IMR-90 (cell line): Measurements from ENCODE around the gene CNNM1. TPM values are rescaled to one million over a fixed set of nuclear protein-coding genes. Genes with fewer than 3 reads are reported as not detected.

ENCODE experiments used
- ATAC-seq: fragments of 200-7000 bp; cut with Tn5 transposase; 2 replicates; pipeline ENCODE4 v1.9.1; 2020; ENCODE audit warnings: low read depth, mild to moderate bottlenecking, moderate library complexity
- BruUV-seq: library from RNA; stranded (reverse); fragments of 400-500 nt; replicated peaks from 2 replicates; lab custom pipeline; 2021; lab: Mats Ljungman, UMichigan
- CTCF ChIA-PET: fragments of 300-600 bp; formaldehyde crosslinking; extraction: SDS; loops from one replicate; lab custom pipeline; 2021; ENCODE audit warnings: antibody characterized with exemption; lab: Yijun Ruan, JAX
- POLR2A ChIA-PET: fragments of 300-600 bp; sonication (Branson Sonifier 250); formaldehyde crosslinking; loops from one replicate; lab custom pipeline; 2022; ENCODE audit warnings: antibody characterized with exemption; ENCODE audit not compliant: unreplicated experiment; lab: Charles Lee
- DNase-seq: peaks from one replicate; pipeline ENCODE4 v3.0.0; 2013
- H2AFZ ChIP-seq: replicated peaks from 2 replicates; pipeline ENCODE3; 2013; ENCODE audit warnings: low read length, mild to moderate bottlenecking; ENCODE audit not compliant: poor library complexity
- H2AK5ac ChIP-seq: 2 replicates; pipeline ENCODE4 v1.6.1; 2013; ENCODE audit warnings: low read depth, low read length, inconsistent platforms
- H2AK9ac ChIP-seq: replicated peaks from 2 replicates; pipeline ENCODE3; 2013; ENCODE audit warnings: mild to moderate bottlenecking, low read depth, low read length, moderate library complexity; ENCODE audit not compliant: poor library complexity
- H2BK120ac ChIP-seq: 2 replicates; pipeline ENCODE4 v1.6.1; 2013; ENCODE audit warnings: low read depth, low read length, inconsistent platforms
- H2BK15ac ChIP-seq: 3 replicates; pipeline ENCODE4 v1.6.1; 2013; ENCODE audit warnings: low read depth, low read length, inconsistent platforms
- H2BK20ac ChIP-seq: 2 replicates; pipeline ENCODE4 v1.6.1; 2013; ENCODE audit warnings: low read depth, mild to moderate bottlenecking, inconsistent platforms, low read length, moderate library complexity
- H2BK5ac ChIP-seq: 2 replicates; pipeline ENCODE4 v1.6.1; 2013; ENCODE audit warnings: mild to moderate bottlenecking, low read depth, low read length, inconsistent platforms; ENCODE audit not compliant: poor library complexity, severe bottlenecking
- H3K14ac ChIP-seq: replicated peaks from 2 replicates; pipeline ENCODE4 v1.6.1; 2013; ENCODE audit warnings: low read depth, low read length, inconsistent platforms
- H3K18ac ChIP-seq: 2 replicates; pipeline ENCODE4 v1.6.1; 2013; ENCODE audit warnings: low read depth, low read length, control low read depth
- H3K23ac ChIP-seq: 2 replicates; pipeline ENCODE4 v1.6.1; 2013; ENCODE audit warnings: low read depth, low read length, inconsistent platforms
- H3K27ac ChIP-seq: 2 replicates; pipeline ENCODE4 v1.5.1; 2013; ENCODE audit warnings: mild to moderate bottlenecking, control low read depth, low read length; ENCODE audit not compliant: insufficient read depth
- H3K27me3 ChIP-seq: 2 replicates; pipeline ENCODE4 v1.6.1; 2013; ENCODE audit warnings: low read length; ENCODE audit not compliant: control insufficient read depth, insufficient read depth
- H3K36me3 ChIP-seq: 2 replicates; pipeline ENCODE4 v1.6.1; 2013; ENCODE audit warnings: low read length, mixed read lengths; ENCODE audit not compliant: control insufficient read depth, insufficient read depth
- H3K4ac ChIP-seq: 2 replicates; pipeline ENCODE4 v1.6.1; 2013; ENCODE audit warnings: low read depth, low read length, inconsistent platforms
- H3K4me1 ChIP-seq: 2 replicates; pipeline ENCODE4 v1.6.1; 2013; ENCODE audit warnings: low read length, mixed read lengths; ENCODE audit not compliant: control insufficient read depth, insufficient read depth
- H3K4me2 ChIP-seq: 2 replicates; pipeline ENCODE4 v1.6.1; 2013; ENCODE audit warnings: low read depth, mild to moderate bottlenecking, control low read depth, low read length, moderate library complexity
- H3K4me3 ChIP-seq: 2 replicates; pipeline ENCODE4 v1.5.1; 2013; ENCODE audit warnings: low read depth, mild to moderate bottlenecking, control low read depth, low read length, moderate library complexity; ENCODE audit not compliant: insufficient read depth
- H3K56ac ChIP-seq: 2 replicates; pipeline ENCODE4 v1.6.1; 2013; ENCODE audit warnings: low read length, inconsistent platforms; ENCODE audit not compliant: insufficient read depth; ENCODE audit errors: extremely low read depth
- H3K79me1 ChIP-seq, 2 experiments: 2 replicates each; pipeline ENCODE4 v1.6.1; 2013; ENCODE audit warnings: low read length in 2 of 2, inconsistent platforms in 1 of 2, low read depth in 1 of 2
- H3K9ac ChIP-seq: 2 replicates; pipeline ENCODE4 v1.6.1; 2013; ENCODE audit warnings: low read depth, low read length, control low read depth
- H3K9me1 ChIP-seq: 2 replicates; pipeline ENCODE4 v1.6.1; 2013; ENCODE audit warnings: low read length, inconsistent platforms; ENCODE audit not compliant: insufficient read depth
- H3K9me3 ChIP-seq: 2 replicates; pipeline ENCODE4 v1.6.1; 2013; ENCODE audit warnings: low read length; ENCODE audit not compliant: control insufficient read depth, insufficient read depth
- H4K20me1 ChIP-seq: 2 replicates; pipeline ENCODE4 v1.6.1; 2013; ENCODE audit warnings: low read length, inconsistent platforms; ENCODE audit not compliant: insufficient read depth
- H4K5ac ChIP-seq: 2 replicates; pipeline ENCODE4 v1.6.1; 2013; ENCODE audit warnings: mild to moderate bottlenecking, low read depth, low read length, control low read depth
- H4K8ac ChIP-seq, 2 experiments: 2 replicates each; pipeline ENCODE4 v1.6.1; 2013; ENCODE audit warnings: low read depth in 2 of 2, low read length in 2 of 2, control low read depth in 1 of 2, inconsistent platforms in 1 of 2
- H4K91ac ChIP-seq: 2 replicates; pipeline ENCODE4 v1.6.1; 2013; ENCODE audit warnings: low read depth, low read length, inconsistent platforms; ENCODE audit not compliant: insufficient read depth
- CHD1 ChIP-seq: IDR thresholded peaks from 2 replicates; pipeline ENCODE4 v1.6.1; 2012; ENCODE audit warnings: low read depth, low read length, improper control_type of control experiment
- FOS ChIP-seq: fragments of 150-350 bp; IDR thresholded peaks from 2 replicates; pipeline ENCODE4 v1.6.1; 2016; ENCODE audit warnings: low read depth, low read length
- MAFK ChIP-seq: IDR thresholded peaks from 2 replicates; pipeline ENCODE4 v1.6.1; 2012; ENCODE audit warnings: low read depth, low read length, improper control_type of control experiment
- MAZ ChIP-seq: IDR thresholded peaks from 2 replicates; pipeline ENCODE4 v1.6.1; 2012; ENCODE audit warnings: low read depth, mild to moderate bottlenecking, low read length, improper control_type of control experiment, moderate library complexity, borderline replicate concordance
- MXI1 ChIP-seq: IDR thresholded peaks from 2 replicates; pipeline ENCODE4 v1.6.1; 2012; ENCODE audit warnings: low read depth, mild to moderate bottlenecking, low read length, moderate library complexity, borderline replicate concordance
- POLR2A ChIP-seq: IDR thresholded peaks from 2 replicates; pipeline ENCODE4 v1.6.1; 2012; ENCODE audit warnings: mild to moderate bottlenecking, low read depth, low read length
- RCOR1 ChIP-seq: IDR thresholded peaks from 2 replicates; pipeline ENCODE4 v1.6.1; 2012; ENCODE audit warnings: mild to moderate bottlenecking, low read length, improper control_type of control experiment; ENCODE audit not compliant: insufficient replicate concordance
- SMC3 ChIP-seq: fragments of 150-350 bp; IDR thresholded peaks from 2 replicates; pipeline ENCODE4 v1.6.1; 2016; ENCODE audit warnings: low read depth, mild to moderate bottlenecking, antibody characterized with exemption, low read length, moderate library complexity
- WGBS, 2 experiments: methylation state at CpG; one replicate each; pipeline versions ENCODE4 v1.1.5 to v1.1.7; 2013; ENCODE audit warnings: missing lambda C conversion rate in 2 of 2; ENCODE audit not compliant: insufficient read length in 1 of 2; ENCODE audit errors: extremely low coverage in 2 of 2; 5-methylcytosine and 5-hydroxymethylcytosine counted together
- dilution Hi-C: fragments of 300-500 bp; cut with HindIII; formaldehyde crosslinking; loops from one replicate; pipeline ENCODE4 v1.14.3; 2018; ENCODE audit warnings: low sequenced_read_pairs; ENCODE audit not compliant: unreplicated experiment
- in situ Hi-C: fragments of 300-500 bp; cut with MboI; formaldehyde crosslinking; loops from 3 replicates; pipeline ENCODE4 v1.14.3; 2019; ENCODE audit warnings: low sequenced_read_pairs, inconsistent platforms, mixed read lengths
- intact Hi-C: fragments of 100-400 bp; cut with micrococcal nuclease; formaldehyde crosslinking; loops from 2 replicates; pipeline ENCODE4 v1.10.0; 2022
- polyA plus RNA-seq, 3 experiments: library from polyadenylated mRNA; depleted of rRNA; stranded (reverse); fragments of >200 nt; gene quantifications; 2 replicates each; pipeline ENCODE4 v1.2.3, GENCODE V29; 2012; ENCODE audit warnings: low replicate concordance in 1 of 3
- total RNA-seq: library from RNA; depleted of rRNA; stranded (reverse); fragments of >200 nt; gene quantifications from 2 replicates; pipeline ENCODE4 v1.2.3, GENCODE V29; 2012
- TF ChIP-seq, protein P1 (sequence below): conservative IDR thresholded peaks from 2 replicates; pipeline ENCODE4 v1.5.1; 2012; ENCODE audit warnings: mild to moderate bottlenecking, low read depth, low read length, improper control_type of control experiment
- TF ChIP-seq, protein P2 (sequence below): fragments of 150-350 bp; IDR thresholded peaks from 2 replicates; pipeline ENCODE4 v1.6.1; 2016; ENCODE audit warnings: low read depth, mild to moderate bottlenecking, low read length, moderate library complexity, borderline replicate concordance
- TF ChIP-seq, protein P3 (sequence below): fragments of 150-350 bp; IDR thresholded peaks from 2 replicates; pipeline ENCODE4 v1.6.1; 2017; ENCODE audit warnings: mild to moderate bottlenecking, antibody characterized with exemption, low read length, low read depth

Gene CNNM1
- total and polyA plus RNA-seq, 2 of the 4 experiments (the other 2 are of a cell fraction) = 0.18 to 0.39 TPM

DNA sequence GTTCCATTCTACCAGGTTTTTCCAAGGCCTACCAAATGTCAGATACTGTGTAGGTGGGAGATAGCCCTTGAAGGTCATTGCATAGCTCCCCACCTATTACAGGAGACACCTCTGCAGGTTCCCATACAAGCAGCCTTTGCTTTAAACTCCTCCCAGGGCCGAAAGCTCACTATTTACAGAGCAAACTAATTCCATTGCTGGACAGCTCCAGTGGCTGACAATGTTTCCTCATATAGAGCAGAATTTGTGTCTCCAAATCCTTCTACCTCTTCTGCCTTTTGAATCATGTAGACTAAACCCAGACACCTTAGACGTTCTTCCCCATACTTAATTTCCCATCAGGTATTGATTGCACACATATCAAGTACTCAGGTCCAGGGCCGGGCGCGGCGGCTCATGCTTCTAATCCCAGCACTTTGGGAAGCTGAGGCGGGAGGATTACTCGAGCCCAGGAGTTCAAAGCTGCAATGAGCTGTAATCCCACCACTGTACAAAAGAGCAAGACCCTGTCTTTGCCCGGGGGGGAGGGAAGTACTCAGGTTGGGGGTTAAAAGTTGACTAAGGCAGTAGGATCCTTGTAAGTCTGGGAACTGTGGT lies 2.1 kb downstream of the CNNM1 start:
- Histone ChIP-seq H3K4me3 (no peak overlapping the region), H2BK120ac (no peak overlapping the region), H3K9ac (no peak overlapping the region), H2AFZ (no peak overlapping the region), H3K23ac (no peak overlapping the region), H3K56ac (no peak overlapping the region), H4K8ac (no peak overlapping the region), H4K20me1 (no peaks in the 10 kb centered on the region), H3K36me3 (no peaks in the 10 kb centered on the region), H3K18ac (no peak overlapping the region), H4K5ac (no peak overlapping the region), H2BK20ac (no peak overlapping the region), H2AK9ac (no peak overlapping the region), H3K14ac (no peak overlapping the region), H2BK15ac (no peak overlapping the region), H4K91ac (no peak overlapping the region), H3K4ac (no peak overlapping the region), H2AK5ac (no peak overlapping the region), H3K4me1 (peaks cover 2% of the 10 kb centered on the region; the same call in 1 of the 2 replicates), H2BK5ac (no peak overlapping the region), H3K9me1 (no peaks in the 10 kb centered on the region), H3K79me1 (no peaks in the 10 kb centered on the region), H3K9me3 (no peaks in the 10 kb centered on the region), H3K4me2 (no peak overlapping the region), H3K27ac (no peak overlapping the region), H3K27me3 (peaks cover 22% of the 10 kb centered on the region)
- in situ Hi-C loops (no loop called here), dilution Hi-C loops (no loop called here), intact Hi-C loops (no loop called here)
- ATAC-seq (no peak), DNase-seq (peak; percentile 22)
- POLR2A ChIA-PET = no interaction called here
- WGBS, 2 experiments = 22% methylated on average over 1 of the region's 9 CpGs; no CpG with 5 or more reads in 1 of the 2 experiments
- TF ChIP-seq RCOR1 (no peak), MAFK (no peak), CHD1 (no peak), SMC3 (no peak), POLR2A (no peak), FOS (no peak), MXI1 (no peak), MAZ (no peak)
- TF ChIP-seq, protein P1, sequence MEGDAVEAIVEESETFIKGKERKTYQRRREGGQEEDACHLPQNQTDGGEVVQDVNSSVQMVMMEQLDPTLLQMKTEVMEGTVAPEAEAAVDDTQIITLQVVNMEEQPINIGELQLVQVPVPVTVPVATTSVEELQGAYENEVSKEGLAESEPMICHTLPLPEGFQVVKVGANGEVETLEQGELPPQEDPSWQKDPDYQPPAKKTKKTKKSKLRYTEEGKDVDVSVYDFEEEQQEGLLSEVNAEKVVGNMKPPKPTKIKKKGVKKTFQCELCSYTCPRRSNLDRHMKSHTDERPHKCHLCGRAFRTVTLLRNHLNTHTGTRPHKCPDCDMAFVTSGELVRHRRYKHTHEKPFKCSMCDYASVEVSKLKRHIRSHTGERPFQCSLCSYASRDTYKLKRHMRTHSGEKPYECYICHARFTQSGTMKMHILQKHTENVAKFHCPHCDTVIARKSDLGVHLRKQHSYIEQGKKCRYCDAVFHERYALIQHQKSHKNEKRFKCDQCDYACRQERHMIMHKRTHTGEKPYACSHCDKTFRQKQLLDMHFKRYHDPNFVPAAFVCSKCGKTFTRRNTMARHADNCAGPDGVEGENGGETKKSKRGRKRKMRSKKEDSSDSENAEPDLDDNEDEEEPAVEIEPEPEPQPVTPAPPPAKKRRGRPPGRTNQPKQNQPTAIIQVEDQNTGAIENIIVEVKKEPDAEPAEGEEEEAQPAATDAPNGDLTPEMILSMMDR = no peak
- TF ChIP-seq, protein P2, sequence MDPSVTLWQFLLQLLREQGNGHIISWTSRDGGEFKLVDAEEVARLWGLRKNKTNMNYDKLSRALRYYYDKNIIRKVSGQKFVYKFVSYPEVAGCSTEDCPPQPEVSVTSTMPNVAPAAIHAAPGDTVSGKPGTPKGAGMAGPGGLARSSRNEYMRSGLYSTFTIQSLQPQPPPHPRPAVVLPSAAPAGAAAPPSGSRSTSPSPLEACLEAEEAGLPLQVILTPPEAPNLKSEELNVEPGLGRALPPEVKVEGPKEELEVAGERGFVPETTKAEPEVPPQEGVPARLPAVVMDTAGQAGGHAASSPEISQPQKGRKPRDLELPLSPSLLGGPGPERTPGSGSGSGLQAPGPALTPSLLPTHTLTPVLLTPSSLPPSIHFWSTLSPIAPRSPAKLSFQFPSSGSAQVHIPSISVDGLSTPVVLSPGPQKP = no peak
- TF ChIP-seq, protein P3, sequence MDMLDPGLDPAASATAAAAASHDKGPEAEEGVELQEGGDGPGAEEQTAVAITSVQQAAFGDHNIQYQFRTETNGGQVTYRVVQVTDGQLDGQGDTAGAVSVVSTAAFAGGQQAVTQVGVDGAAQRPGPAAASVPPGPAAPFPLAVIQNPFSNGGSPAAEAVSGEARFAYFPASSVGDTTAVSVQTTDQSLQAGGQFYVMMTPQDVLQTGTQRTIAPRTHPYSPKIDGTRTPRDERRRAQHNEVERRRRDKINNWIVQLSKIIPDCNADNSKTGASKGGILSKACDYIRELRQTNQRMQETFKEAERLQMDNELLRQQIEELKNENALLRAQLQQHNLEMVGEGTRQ = no peak
- BruUV-seq = no TSS peak
- CTCF ChIA-PET = no interaction called here
